Peyer's patch (tissue), 4 donors: ENCODE data around the gene LHFPL5.

ENCODE experiments used
- POLR2A ChIP-seq, 2 donors: fragments of 450-650 bp; IDR thresholded peaks; one replicate each; pipeline ENCODE4 v1.5.1; 2017; ENCODE audit warnings: antibody characterized with exemption in 2 of 2, mild to moderate bottlenecking in 2 of 2, moderate library complexity in 2 of 2
- TF ChIP-seq, protein P1 (sequence below), 6 experiments: fragments of 450-650 bp in 4 of 6; fragments of 200-600 bp in 2 of 6; sonication (generic) in 1 of 6; IDR thresholded peaks; one replicate each; pipeline ENCODE4 v1.5.1; 2017 to 2019; ENCODE audit warnings: antibody characterized with exemption in 6 of 6, mild to moderate bottlenecking in 3 of 6, moderate library complexity in 1 of 6

DNA sequence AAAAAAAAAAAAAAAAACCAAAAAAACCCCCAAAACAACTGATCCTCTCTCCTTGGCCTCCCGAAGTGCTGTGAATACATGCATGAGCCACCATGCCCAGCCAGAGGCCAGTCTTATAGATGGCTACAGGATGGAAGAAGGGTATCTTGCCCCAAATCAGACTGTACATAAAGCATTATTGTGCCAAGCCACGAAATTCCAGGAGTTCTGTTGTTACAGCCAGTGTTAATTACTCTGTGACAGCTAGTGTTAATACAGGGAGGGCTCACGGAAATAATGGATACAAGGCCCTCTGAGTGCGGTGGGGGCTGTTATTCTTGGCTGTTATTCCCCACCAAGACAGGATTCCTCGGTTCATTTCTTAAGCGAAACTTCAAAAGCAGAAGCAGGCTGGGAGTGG lies 30.1 kb upstream of the LHFPL5 start:
- TF ChIP-seq, protein P1, sequence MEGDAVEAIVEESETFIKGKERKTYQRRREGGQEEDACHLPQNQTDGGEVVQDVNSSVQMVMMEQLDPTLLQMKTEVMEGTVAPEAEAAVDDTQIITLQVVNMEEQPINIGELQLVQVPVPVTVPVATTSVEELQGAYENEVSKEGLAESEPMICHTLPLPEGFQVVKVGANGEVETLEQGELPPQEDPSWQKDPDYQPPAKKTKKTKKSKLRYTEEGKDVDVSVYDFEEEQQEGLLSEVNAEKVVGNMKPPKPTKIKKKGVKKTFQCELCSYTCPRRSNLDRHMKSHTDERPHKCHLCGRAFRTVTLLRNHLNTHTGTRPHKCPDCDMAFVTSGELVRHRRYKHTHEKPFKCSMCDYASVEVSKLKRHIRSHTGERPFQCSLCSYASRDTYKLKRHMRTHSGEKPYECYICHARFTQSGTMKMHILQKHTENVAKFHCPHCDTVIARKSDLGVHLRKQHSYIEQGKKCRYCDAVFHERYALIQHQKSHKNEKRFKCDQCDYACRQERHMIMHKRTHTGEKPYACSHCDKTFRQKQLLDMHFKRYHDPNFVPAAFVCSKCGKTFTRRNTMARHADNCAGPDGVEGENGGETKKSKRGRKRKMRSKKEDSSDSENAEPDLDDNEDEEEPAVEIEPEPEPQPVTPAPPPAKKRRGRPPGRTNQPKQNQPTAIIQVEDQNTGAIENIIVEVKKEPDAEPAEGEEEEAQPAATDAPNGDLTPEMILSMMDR (IDR thresholded peaks at IDR 0.05): no peak
- TF ChIP-seq POLR2A (IDR thresholded peaks at IDR 0.05): no peak
